Measurements from ENCODE around the gene DAPP1.
"Not testable (repeated sequence)": the region's sequence is repeated elsewhere in the genome, so short reads cannot be mapped to it uniquely, and the experiment has no call there.

Gene DAPP1

GRCh38 chr4:99825272-99825671, 8.6 kb downstream of the DAPP1 start:
- DNase-seq = no peak

- no peak for DNase-seq
Observed at GRCh38 chr4:99826016-99826415, 9.4 kb downstream of the DAPP1 start.

- no peak for DNase-seq
Observed at GRCh38 chr4:99827454-99827853, 10.8 kb downstream of the DAPP1 start.

GRCh38 chr4:99827857-99828256, 11.2 kb downstream of the DAPP1 start:
- no peak for DNase-seq

GRCh38 chr4:99828477-99828876, 11.8 kb downstream of the DAPP1 start:
- no peak for DNase-seq

- DNase-seq = not testable (repeated sequence)
Observed at GRCh38 chr4:99830051-99830450, 13.4 kb downstream of the DAPP1 start.

GRCh38 chr4:99832321-99832720, 15.7 kb downstream of the DAPP1 start:
- DNase-seq = no peak

- no peak for DNase-seq
Observed at GRCh38 chr4:99832758-99833157, 16.1 kb downstream of the DAPP1 start.

GRCh38 chr4:99833756-99834155, 17.1 kb downstream of the DAPP1 start:
- no peak for DNase-seq

- DNase-seq = no peak
Observed at GRCh38 chr4:99834569-99834968, 17.9 kb downstream of the DAPP1 start.

GRCh38 chr4:99835942-99836341, 19.3 kb downstream of the DAPP1 start:
- no peak for DNase-seq

GRCh38 chr4:99838927-99839326, 22.3 kb downstream of the DAPP1 start:
- no peak for DNase-seq

- no peak for DNase-seq
Observed at GRCh38 chr4:99841129-99841528, 24.5 kb downstream of the DAPP1 start.

- no peak for DNase-seq
Observed at GRCh38 chr4:99843413-99843812, 26.8 kb downstream of the DAPP1 start.

- no peak for DNase-seq
Observed at GRCh38 chr4:99844048-99844447, 27.4 kb downstream of the DAPP1 start.

- DNase-seq = no peak
Observed at GRCh38 chr4:99845179-99845578, 28.6 kb downstream of the DAPP1 start.

GRCh38 chr4:99845708-99846469, 29.3 kb downstream of the DAPP1 start:
- no peak for DNase-seq

- DNase-seq = no peak
Observed at GRCh38 chr4:99846891-99847290, 30.3 kb downstream of the DAPP1 start.

GRCh38 chr4:99847362-99847976, 30.8 kb downstream of the DAPP1 start:
- no peak for DNase-seq

GRCh38 chr4:99848591-99849001, 32.0 kb downstream of the DAPP1 start:
- no peak for DNase-seq

- no peak for DNase-seq
Observed at GRCh38 chr4:99852199-99852749, 35.6 kb downstream of the DAPP1 start.

GRCh38 chr4:99853190-99853589, 36.6 kb downstream of the DAPP1 start:
- DNase-seq = no peak

- DNase-seq = no peak
Observed at GRCh38 chr4:99853999-99854398, 37.4 kb downstream of the DAPP1 start.

GRCh38 chr4:99855678-99856077, 39.1 kb downstream of the DAPP1 start:
- DNase-seq = no peak
